Naive thymus-derived CD4-positive, alpha-beta T cell (primary cell): Measurements from ENCODE around the gene TMSB4X. TPM values are rescaled to one million over a fixed set of nuclear protein-coding genes. Genes with fewer than 3 reads are reported as not detected.
"Not testable (repeated sequence)": the region's sequence is repeated elsewhere in the genome, so short reads cannot be mapped to it uniquely, and the experiment has no call there.

ENCODE experiments used
- ATAC-seq: fragments of 150-1000 bp; cut with Tn5 transposase; 2 replicates; pipeline ENCODE4 v1.10.0; 2021; ENCODE audit warnings: mild to moderate bottlenecking, moderate library complexity
- CTCF ChIA-PET: fragments of 350-600 bp; sonication (Branson Sonifier 250); formaldehyde crosslinking; loops from one replicate; lab custom pipeline; 2021; ENCODE audit warnings: antibody characterized with exemption; lab: Charles Lee
- POLR2A ChIA-PET: fragments of 350-600 bp; sonication (Branson Sonifier 250); formaldehyde crosslinking; loops from one replicate; lab custom pipeline; 2021; ENCODE audit warnings: antibody characterized with exemption, inconsistent platforms; lab: Charles Lee
- DNase-seq, 9 donors: peaks; one replicate each; pipeline versions ENCODE4 v3.0.0 to v3.0.0-alpha.2; 2020 to 2022; ENCODE audit warnings: mixed read lengths in 1 of 9
- H3K27ac ChIP-seq: one replicate; pipeline ENCODE4 v1.7.0; 2013; ENCODE audit warnings: mild to moderate bottlenecking, low read depth, low read length, moderate library complexity
- H3K27me3 ChIP-seq, 2 donors: one replicate each; pipeline ENCODE4 v1.7.0; 2013; ENCODE audit warnings: low read length in 2 of 2, mild to moderate bottlenecking in 2 of 2, moderate library complexity in 2 of 2; ENCODE audit not compliant: control insufficient read depth in 2 of 2, insufficient read depth in 2 of 2
- H3K36me3 ChIP-seq, 3 experiments: 1 replicate in 2 of 3; 2 replicates in 1 of 3; pipeline ENCODE4 v1.7.0; 2013; ENCODE audit warnings: low read length in 3 of 3, mild to moderate bottlenecking in 3 of 3, moderate library complexity in 1 of 3; ENCODE audit not compliant: insufficient read depth in 3 of 3, control insufficient read depth in 2 of 3
- H3K4me1 ChIP-seq, 2 donors: one replicate each; pipeline ENCODE4 v1.7.0; 2013; ENCODE audit warnings: low read length in 2 of 2, mild to moderate bottlenecking in 2 of 2, moderate library complexity in 1 of 2; ENCODE audit not compliant: control insufficient read depth in 2 of 2, insufficient read depth in 2 of 2
- H3K4me3 ChIP-seq: 2 replicates; pipeline ENCODE4 v1.7.0; 2013; ENCODE audit warnings: mild to moderate bottlenecking, low read length
- H3K9me3 ChIP-seq, 3 experiments: 1 replicate in 2 of 3; 2 replicates in 1 of 3; pipeline ENCODE4 v1.7.0; 2013; ENCODE audit warnings: low read length in 3 of 3; ENCODE audit not compliant: control insufficient read depth in 2 of 3
- H3K27ac Mint-ChIP-seq, 9 donors: one replicate each; pipeline ENCODE4 v1.8.0; 2020 to 2022; ENCODE audit warnings: mixed read lengths in 9 of 9, mild to moderate bottlenecking in 8 of 9, moderate library complexity in 5 of 9, inconsistent platforms in 2 of 9
- H3K27me3 Mint-ChIP-seq, 5 donors: one replicate each; pipeline ENCODE4 v1.8.0; 2021 to 2022; ENCODE audit warnings: mixed read lengths in 5 of 5, mild to moderate bottlenecking in 1 of 5
- H3K36me3 Mint-ChIP-seq, 5 donors: one replicate each; pipeline ENCODE4 v1.8.0; 2020 to 2022; ENCODE audit warnings: mixed read lengths in 5 of 5, mild to moderate bottlenecking in 3 of 5, inconsistent platforms in 1 of 5
- H3K4me1 Mint-ChIP-seq, 7 donors: one replicate each; pipeline ENCODE4 v1.8.0; 2020 to 2022; ENCODE audit warnings: mixed read lengths in 7 of 7, mild to moderate bottlenecking in 3 of 7, inconsistent platforms in 1 of 7
- H3K4me3 Mint-ChIP-seq, 10 donors: one replicate each; pipeline ENCODE4 v1.8.0; 2020 to 2022; ENCODE audit warnings: mild to moderate bottlenecking in 10 of 10, mixed read lengths in 10 of 10, moderate library complexity in 6 of 10, inconsistent platforms in 2 of 10
- H3K9me3 Mint-ChIP-seq, 11 donors: one replicate each; pipeline ENCODE4 v1.8.0; 2020 to 2022; ENCODE audit warnings: mixed read lengths in 11 of 11, mild to moderate bottlenecking in 4 of 11, inconsistent platforms in 1 of 11, moderate library complexity in 1 of 11
- intact Hi-C, 2 donors: fragments of 100-400 bp; cut with micrococcal nuclease; formaldehyde crosslinking; loops; one replicate each; pipeline ENCODE4 v1.15.1; 2023
- polyA plus RNA-seq, 2 donors: library from polyadenylated mRNA; unstranded; fragments of 300-500 nt; fragmentation: Illumina TruSeq; gene quantifications; one replicate each; pipeline ENCODE4 v1.2.3, GENCODE V29; 2021
- total RNA-seq, 6 experiments: library from RNA in 5 of 6; stranded (reverse) in 5 of 6; gene quantifications; 1 replicate in 5 of 6; 2 replicates in 1 of 6; pipeline ENCODE4 v1.2.3 and lab custom pipeline; 2021 to 2026

Gene TMSB4X
- total and polyA plus RNA-seq, 7 experiments from 2014 or later: 3,911 to 30,787 (median 5,873) TPM

DNA sequence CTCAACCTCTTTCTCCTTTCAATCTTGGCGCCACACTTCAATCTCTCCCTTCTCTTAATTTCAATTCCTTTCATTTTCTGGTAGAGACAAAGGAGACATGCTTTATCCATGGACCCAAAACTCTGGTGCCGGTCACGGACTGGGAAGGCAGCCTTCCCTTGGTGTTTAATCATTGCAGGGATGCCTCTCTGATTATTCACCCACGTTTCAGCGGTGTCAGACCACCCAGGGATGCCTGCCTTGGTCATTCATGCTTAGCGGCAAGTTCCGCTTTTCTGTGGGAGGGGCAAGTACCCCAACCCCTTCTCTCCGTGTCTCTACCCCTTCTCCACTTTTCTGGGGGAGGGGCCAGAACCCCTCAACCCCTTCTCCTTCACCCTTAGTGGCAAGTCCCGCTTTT, 34.4 kb upstream of the TMSB4X start:
- POLR2A ChIA-PET, ATAC-seq, intact Hi-C loops, H3K27me3 ChIP-seq, H3K4me3 ChIP-seq, CTCF ChIA-PET, H3K4me1 ChIP-seq, H3K27me3 Mint-ChIP-seq, H3K4me3 Mint-ChIP-seq, H3K27ac ChIP-seq, H3K36me3 ChIP-seq, DNase-seq, H3K36me3 Mint-ChIP-seq, H3K9me3 Mint-ChIP-seq, H3K4me1 Mint-ChIP-seq, H3K9me3 ChIP-seq, H3K27ac Mint-ChIP-seq: not testable (repeated sequence)

DNA sequence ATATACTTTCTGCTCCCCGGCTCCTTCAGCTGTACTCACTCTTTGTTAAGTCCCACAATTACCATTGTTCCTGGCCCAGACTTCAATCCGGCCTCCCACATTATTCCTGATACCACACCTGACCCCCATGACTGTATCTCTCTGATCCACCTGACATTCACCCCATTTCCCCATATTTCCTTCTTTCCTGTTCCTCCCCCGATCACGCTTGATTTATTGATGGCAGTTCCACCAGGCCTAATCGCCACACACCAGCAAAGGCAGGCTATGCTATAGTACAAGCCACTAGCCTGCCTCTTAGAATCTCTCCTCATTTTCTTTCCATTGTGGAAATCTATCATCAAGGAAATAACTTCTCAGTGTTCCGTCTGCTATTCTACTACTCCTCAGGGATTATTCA, 31.3 kb upstream of the TMSB4X start:
- H3K4me3 Mint-ChIP-seq, H3K27me3 Mint-ChIP-seq, ATAC-seq, H3K9me3 Mint-ChIP-seq, H3K27me3 ChIP-seq, POLR2A ChIA-PET, H3K36me3 Mint-ChIP-seq, DNase-seq, H3K4me3 ChIP-seq, intact Hi-C loops, H3K9me3 ChIP-seq, H3K36me3 ChIP-seq, H3K27ac Mint-ChIP-seq, H3K27ac ChIP-seq, CTCF ChIA-PET: not testable (repeated sequence)
- peaks cover 18 to 19% of the 10 kb centered on the region in 2 donors for H3K4me1 ChIP-seq
- H3K4me1 Mint-ChIP-seq: peaks cover 0 to 27% (median 21%) of the 10 kb centered on the region in 7 donors

DNA sequence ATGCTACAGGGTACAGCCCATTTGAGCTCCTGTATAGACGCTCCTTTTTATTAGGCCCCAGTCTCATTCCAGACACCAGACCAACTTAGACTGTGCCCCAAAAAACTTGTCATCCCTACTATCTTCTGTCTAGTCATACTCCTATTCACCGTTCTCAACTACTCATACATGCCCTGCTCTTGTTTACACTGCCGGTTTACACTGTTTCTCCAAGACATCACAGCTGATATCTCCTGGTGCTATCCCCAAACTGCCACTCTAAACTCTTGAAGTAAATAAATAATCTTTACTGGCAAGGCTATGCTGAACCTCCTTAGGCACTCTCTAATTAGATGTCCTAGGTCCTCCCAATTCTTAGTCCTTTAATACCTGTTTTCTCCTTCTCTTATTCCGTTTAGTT, 30.5 kb upstream of the TMSB4X start:
- CTCF ChIA-PET: not testable (repeated sequence)

DNA sequence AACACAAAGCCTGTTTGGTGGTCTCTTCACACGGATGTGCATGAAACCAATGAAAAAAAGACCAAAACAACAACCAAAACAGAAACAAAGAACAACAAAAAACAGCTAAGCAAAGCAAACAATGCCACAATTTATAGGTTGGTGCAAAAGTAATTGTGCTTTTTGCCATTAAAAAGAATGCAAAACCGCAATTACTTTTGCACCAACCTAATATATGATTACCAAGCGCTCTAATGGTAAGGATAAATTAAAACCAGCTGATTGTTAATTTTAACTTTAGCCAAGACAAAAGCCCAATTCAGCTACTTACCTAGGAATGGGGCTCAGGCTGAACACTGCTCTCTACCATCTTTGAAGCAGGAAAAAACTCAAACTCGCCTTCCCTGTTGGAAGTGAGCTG, 29.4 kb upstream of the TMSB4X start:
- POLR2A ChIA-PET: interaction anchor here (4.9 to 18.7 kb wide), 3 partner anchors 27 to 545 kb away, joined by 54 to 1267 read pairs (median 449); partner anchors contain the start of gene TMSB4X
- H3K4me1 Mint-ChIP-seq: peaks cover 4 to 46% (median 40%) of the 10 kb centered on the region in 7 donors
- Histone ChIP-seq H3K36me3 (no peaks in the 10 kb centered on the region), H3K27ac (no peak overlapping the region), H3K4me3 (no peak overlapping the region), H3K9me3 (no peaks in the 10 kb centered on the region), H3K4me1 (peaks cover 34 to 37% of the 10 kb centered on the region in 2 donors), H3K27me3 (no peaks in the 10 kb centered on the region)
- ATAC-seq (no peak), DNase-seq (no peak)
- H3K27me3 Mint-ChIP-seq: peaks cover 0 to 2% (median 0%) of the 10 kb centered on the region in 5 donors
- no peak overlapping the region for H3K27ac Mint-ChIP-seq
- CTCF ChIA-PET: interaction anchor here (0.7 to 6.9 kb wide), 8 partner anchors 23 to 546 kb away, joined by 3 to 101 read pairs (median 8); no protein-coding TSS in a partner anchor
- intact Hi-C loops: loop anchor here in 1 of 2 donors (5.0 kb wide), 1 partner anchor 397 kb away; no protein-coding TSS in a partner anchor
- no peaks in the 10 kb centered on the region for H3K9me3 Mint-ChIP-seq
- no peaks in the 10 kb centered on the region for H3K36me3 Mint-ChIP-seq
- H3K4me3 Mint-ChIP-seq: no peak overlapping the region

More for the DNA sequence above, 30.5 kb upstream of the TMSB4X start:
- H3K4me1 Mint-ChIP-seq: peaks cover 0 to 35% (median 30%) of the 10 kb centered on the region in 7 donors
- H3K4me3 Mint-ChIP-seq, H3K27ac ChIP-seq, H3K27me3 Mint-ChIP-seq, H3K4me3 ChIP-seq, H3K9me3 Mint-ChIP-seq, H3K9me3 ChIP-seq, DNase-seq, H3K27me3 ChIP-seq, ATAC-seq, intact Hi-C loops, H3K27ac Mint-ChIP-seq, H3K36me3 ChIP-seq, H3K36me3 Mint-ChIP-seq: not testable (repeated sequence)
- peaks cover 26 to 28% of the 10 kb centered on the region in 2 donors for H3K4me1 ChIP-seq
- POLR2A ChIA-PET: interaction anchor here (18.7 kb wide), 1 partner anchor 28 kb away, joined by 1267 read pairs; the partner anchor contains the start of gene TMSB4X

DNA sequence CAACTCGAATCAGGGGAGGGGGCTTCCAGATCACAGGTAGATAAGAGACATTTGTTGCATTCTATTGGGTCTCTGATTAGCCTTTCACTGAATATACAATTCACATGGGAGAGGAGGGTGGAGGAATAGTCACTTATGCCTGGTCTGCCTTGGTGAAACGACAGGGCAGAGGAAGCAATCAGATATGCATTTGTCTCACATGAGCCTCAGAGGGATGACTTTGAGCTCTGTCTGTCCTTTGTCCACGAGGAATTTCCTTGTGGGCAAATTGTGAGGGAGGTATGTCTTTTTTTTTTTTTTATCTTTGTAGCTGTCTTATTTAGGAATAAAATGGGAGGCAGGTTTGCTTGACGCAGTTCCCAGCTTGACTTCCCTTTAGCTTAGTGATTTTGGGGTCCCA, 28.5 kb upstream of the TMSB4X start:
- no peaks in the 10 kb centered on the region for H3K36me3 ChIP-seq

DNA sequence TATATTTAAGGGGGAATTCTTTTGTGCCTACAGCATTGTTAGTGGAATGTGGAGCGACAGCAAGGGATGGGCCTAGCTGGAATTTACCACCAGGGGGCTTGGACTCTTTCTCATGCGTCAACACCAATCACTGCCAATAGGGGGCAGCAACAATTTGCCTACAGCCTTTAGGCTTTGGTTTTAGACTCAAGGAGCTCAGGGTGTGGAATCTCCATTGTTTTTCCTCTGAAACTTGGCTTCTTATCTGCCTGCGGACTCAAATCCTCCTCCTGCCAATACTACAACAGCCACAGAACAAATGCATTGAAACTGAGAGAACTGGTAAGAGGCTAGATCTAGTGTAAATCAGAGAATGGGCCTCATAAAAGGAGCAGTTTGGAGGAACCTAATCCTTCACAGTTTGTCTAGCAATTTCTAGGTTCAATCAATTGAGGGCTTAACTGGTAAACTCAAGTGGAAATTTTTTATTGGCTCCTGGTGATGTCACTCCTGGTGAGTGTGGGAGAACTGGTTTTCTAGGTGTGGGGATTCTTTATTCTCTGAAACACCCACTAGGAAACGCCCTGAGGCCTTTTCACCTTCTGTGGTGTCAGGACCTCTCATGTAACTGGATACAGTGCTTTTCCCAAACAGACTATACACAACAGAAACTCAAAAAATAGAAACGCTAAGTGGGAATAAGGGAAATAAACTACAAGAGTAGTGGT, 27.9 kb upstream of the TMSB4X start:
- Mint-ChIP-seq H3K27me3 (no peaks in the 10 kb centered on the region), H3K4me3 (peak overlapping the region; percentile 16 to 84 (median 72)), H3K36me3 (no peaks in the 10 kb centered on the region), H3K27ac (peak overlapping the region; percentile 91 to 98 (median 96)), H3K4me1 (peaks cover 8 to 60% (median 53%) of the 10 kb centered on the region in 7 donors), H3K9me3 (no peaks in the 10 kb centered on the region)
- H3K4me3 ChIP-seq: peak overlapping the region; percentile 30
- intact Hi-C loops: loop anchor here (1.0 to 5.0 kb wide), 3 partner anchors 310 to 541 kb away; no protein-coding TSS in a partner anchor
- H3K27ac ChIP-seq: peak overlapping the region; percentile 80
- H3K4me1 ChIP-seq: peaks cover 39 to 41% of the 10 kb centered on the region in 2 donors
- no peaks in the 10 kb centered on the region for H3K27me3 ChIP-seq
- DNase-seq: peak in 8 of 9 donors; percentile 67 to 89 (median 74)
- H3K36me3 ChIP-seq: no peaks in the 10 kb centered on the region
- POLR2A ChIA-PET: interaction anchor here (0.6 to 18.7 kb wide), 11 partner anchors 9 to 543 kb away, joined by 3 to 1267 read pairs (median 6); partner anchors contain the start of gene TMSB4X
- no peaks in the 10 kb centered on the region for H3K9me3 ChIP-seq
- CTCF ChIA-PET: interaction anchor here (0.6 to 6.9 kb wide), 34 partner anchors 9 to 544 kb away, joined by 3 to 101 read pairs (median 5); partner anchors contain the start of gene TMSB4X
- peak; percentile 64 for ATAC-seq

More for the DNA sequence above, 28.5 kb upstream of the TMSB4X start:
- POLR2A ChIA-PET: interaction anchor here (0.6 to 18.7 kb wide), 11 partner anchors 9 to 544 kb away, joined by 3 to 1267 read pairs (median 6); partner anchors contain the start of gene TMSB4X
- DNase-seq (no peak), ATAC-seq (no peak)
- no peaks in the 10 kb centered on the region for H3K9me3 Mint-ChIP-seq
- H3K4me1 Mint-ChIP-seq: peaks cover 8 to 55% (median 49%) of the 10 kb centered on the region in 7 donors
- no peaks in the 10 kb centered on the region for H3K27me3 ChIP-seq
- no peaks in the 10 kb centered on the region for H3K27me3 Mint-ChIP-seq
- CTCF ChIA-PET: interaction anchor here (0.6 to 6.9 kb wide), 36 partner anchors 8 to 545 kb away, joined by 3 to 101 read pairs (median 5); partner anchors contain the start of gene TMSB4X
- no peak overlapping the region for H3K27ac ChIP-seq
- no peaks in the 10 kb centered on the region for H3K36me3 Mint-ChIP-seq
- no peak overlapping the region for H3K4me3 ChIP-seq
- H3K4me1 ChIP-seq: peaks cover 37 to 39% of the 10 kb centered on the region in 2 donors
- H3K27ac Mint-ChIP-seq: peak overlapping the region in 8 of 9 donors; percentile 91 to 98 (median 96)
- H3K4me3 Mint-ChIP-seq: peak overlapping the region in 3 of 10 donors; percentile 72 to 84 (median 82)
- intact Hi-C loops: loop anchor here in 1 of 2 donors (1.0 to 5.0 kb wide), 2 partner anchors 396 to 542 kb away; no protein-coding TSS in a partner anchor
- no peaks in the 10 kb centered on the region for H3K9me3 ChIP-seq
